Midbrain (tissue), 1 donor: ENCODE data around the gene KRT33A.

ENCODE experiments used
- DNase-seq: peaks from one replicate; lab custom pipeline; 2025; lab: John Stamatoyannopoulos, UW

KRT33A gene

DNA sequence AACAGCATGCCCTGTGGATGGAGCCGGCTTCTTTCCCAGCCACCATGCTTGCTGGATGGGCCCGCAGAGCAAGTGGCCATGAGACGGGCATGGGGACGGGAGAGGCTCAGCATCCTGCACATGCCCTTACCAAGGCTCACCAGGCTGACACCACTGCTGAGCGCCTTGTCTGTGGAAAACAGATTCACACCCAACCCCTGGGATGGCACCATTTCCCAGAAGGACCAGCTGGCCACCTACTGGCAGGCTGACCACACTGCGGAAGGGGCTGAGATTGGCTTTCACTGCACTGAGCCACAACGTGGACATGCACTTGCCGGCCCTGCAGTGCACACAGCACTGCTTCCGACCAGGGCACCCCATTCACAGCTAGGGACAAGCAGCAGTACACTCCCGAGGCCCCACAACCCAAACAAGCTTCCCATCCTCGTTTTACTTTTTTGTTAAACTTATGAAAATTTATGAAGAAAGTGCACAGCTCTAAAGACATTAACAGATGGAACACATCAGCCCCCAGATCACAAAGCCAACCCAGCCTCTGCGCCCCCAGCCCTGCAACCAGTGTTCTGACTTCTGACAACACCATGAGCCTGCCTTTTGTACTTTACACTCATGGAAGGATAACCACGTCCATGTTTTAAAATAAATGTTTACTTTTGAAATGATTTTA, 21.2 kb downstream of the KRT33A start:
- DNase-seq = no peak

DNA sequence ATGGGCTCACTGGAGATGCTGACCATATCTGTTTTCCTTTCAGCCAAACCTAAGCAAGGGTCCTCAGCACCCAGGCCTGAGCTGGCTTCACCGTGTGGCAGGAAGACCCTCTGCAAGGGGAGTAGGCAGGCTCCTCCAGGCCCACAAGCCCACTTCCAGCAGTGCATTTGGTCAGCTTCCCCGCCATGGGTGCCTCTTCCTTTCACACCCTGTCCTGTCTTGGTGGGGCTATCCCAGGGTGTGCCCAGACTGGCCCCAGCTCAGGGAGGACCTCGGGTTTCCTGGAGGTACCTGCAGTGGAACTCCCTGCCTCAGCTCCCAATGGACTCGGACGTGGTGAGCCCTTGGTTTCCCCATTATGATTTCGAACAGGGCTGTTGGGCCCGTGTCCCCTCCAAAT, 22.4 kb downstream of the KRT33A start:
- DNase-seq = no peak

DNA sequence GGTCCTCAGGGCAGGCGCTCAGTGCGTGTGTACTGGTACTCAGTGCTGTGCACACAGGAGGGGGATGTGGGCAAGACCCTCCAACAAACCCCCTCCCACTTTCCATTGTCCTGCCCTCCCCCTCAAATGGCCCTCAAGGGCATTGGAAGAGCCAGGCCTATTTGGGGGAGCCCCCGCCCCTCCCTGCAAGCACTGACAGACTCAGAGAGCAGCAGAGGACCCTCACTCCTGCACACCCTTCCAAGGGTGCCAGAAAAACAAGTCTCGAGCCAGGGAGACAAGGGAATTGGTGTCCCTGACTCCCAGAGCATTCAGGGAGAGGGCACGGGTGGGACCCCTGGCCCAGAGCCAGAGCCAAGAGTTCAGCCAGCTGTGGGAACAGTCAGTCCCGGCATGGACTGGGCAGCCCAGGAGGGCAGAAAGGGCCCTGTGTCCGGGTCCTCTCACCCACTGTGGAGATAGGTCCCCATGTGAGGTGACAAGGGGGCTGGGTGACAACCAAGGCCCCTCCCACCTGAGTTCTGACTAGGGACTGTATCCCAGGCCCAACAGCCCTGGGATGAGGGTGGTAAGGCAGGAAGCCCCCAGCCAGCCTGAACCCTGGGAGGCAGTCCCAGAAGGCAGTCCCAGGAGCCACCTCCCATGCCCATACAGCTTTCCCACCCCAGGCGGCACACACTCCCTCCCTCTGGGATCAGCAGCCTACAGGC, 23.1 kb downstream of the KRT33A start:
- no peak for DNase-seq

DNA sequence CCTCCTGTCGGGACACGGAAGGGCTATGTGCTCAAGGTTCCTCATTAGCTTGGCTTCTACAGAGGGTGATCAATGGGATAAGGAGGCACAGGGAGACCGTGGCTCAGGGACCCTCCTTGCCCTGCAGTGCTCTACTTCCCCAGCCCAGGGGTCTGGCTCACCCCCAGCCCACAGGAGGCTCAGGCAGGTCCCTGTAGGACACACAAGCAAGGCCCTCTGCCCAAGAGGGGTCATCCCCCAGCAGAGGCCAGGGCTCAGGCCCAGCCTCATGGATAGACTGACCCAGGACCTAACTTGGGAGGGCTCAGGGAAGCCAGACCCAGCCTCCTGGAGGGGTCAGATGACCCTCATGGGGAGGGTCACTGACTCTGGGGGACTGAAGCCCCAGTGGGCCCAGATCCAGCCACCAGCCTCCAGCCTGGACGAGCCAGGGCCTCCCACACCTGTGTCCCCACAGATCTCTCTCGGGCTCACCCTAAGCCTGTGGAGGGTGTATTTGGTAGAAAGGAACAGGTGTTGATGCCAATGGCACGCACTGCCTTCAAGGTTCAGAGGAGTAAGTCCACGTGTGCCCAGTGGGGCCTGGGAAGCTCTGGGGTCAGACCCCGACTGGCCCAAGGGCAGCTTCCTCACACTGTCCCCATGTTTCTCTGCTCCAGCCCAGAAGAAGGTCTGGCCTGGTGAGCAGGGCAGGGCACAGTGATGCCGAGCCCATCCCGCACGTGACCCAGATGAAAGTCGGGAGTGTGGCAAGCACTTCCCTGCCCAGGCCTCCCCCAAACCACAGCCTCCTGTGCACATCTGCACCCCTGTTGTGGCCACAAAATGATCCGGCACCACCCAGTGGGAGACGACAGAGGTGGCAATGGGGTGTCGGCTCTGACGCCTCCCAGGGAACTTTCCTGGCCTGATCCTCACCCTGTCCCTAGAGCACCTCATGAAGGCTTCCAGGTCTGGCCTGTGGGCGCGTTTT, 24.2 kb downstream of the KRT33A start:
- DNase-seq = no peak

DNA sequence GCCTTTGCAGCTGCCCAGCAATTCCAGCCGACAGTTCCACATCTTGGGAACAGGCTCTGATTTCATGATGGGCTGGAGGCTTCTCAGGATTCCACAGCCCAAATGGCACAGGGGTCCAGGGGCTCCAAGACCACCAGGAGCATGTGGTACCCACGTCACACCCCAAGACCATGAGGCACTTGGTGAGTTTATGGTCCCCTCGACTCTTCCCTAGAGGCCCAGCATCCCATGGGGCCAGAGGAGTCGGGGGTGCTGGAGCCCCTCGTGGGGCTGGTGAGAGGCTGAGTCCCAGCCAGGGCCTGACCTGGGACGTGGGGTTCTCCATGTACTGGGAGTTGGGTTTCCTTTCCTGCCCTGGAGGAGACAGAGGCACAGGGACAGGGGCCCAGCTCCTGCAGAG, 25.0 kb downstream of the KRT33A start:
- no peak for DNase-seq

DNA sequence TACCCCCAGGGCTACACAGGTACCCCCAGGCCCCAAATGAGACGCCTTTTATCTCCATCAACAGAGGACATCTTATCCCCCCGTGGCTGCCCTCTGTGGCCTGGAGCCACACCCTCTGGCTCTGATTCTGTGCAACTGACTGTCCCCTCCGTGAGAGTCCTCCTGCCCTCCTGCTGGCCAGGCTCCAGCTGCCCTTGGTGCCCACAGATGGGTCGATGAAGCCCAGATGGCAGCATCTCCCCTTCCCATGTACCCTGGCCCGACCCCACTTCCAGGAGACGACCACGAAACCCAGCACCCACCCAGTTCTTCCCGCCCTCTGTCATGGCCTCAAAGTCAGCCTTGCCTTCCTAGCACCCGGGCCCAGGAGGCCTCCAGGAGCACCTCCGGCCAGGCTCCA, 25.5 kb downstream of the KRT33A start:
- no peak for DNase-seq

DNA sequence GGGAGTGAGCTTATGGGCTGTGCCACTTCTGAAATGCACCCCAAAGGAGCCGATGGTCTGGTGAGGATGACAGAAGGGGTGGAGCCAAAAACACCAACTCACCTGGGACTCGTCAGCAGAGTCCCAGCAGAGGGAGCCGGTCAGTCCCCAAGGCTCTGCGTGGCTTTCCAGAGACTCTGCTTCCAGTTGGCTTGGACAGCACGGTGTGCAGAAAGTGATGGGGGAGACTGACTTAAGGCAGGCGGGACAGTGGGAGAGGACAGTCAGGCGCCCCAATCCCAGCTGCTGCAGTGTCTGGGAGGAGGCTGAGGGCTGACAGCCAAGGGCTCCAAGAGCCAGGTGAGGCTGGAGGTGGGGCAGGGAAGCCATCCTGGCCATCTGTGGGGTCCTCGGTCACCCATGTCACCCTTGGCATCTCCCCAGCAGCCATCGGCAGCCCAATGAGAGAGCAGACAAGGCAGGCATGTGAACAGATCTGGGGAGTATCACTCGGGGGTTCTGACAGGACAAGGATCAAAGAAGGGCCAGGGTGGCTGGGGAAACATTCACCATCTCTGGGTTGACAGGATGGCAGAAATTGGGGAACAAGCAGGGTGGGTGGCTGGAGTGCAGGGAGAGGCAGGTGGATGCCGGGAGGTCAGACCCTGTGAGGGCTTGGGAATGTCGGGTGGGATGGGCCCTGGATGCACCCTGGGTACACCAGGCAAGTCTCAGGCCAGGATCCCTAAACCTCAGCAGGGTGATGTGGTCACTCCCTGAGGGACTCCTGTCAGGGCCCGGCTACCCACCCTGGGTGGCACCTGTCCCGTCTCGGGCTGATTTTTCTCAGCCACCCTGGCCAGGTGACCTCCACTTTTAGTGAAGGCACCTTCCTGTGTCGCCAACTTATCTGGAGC, 26.2 kb downstream of the KRT33A start:
- DNase-seq = no peak

DNA sequence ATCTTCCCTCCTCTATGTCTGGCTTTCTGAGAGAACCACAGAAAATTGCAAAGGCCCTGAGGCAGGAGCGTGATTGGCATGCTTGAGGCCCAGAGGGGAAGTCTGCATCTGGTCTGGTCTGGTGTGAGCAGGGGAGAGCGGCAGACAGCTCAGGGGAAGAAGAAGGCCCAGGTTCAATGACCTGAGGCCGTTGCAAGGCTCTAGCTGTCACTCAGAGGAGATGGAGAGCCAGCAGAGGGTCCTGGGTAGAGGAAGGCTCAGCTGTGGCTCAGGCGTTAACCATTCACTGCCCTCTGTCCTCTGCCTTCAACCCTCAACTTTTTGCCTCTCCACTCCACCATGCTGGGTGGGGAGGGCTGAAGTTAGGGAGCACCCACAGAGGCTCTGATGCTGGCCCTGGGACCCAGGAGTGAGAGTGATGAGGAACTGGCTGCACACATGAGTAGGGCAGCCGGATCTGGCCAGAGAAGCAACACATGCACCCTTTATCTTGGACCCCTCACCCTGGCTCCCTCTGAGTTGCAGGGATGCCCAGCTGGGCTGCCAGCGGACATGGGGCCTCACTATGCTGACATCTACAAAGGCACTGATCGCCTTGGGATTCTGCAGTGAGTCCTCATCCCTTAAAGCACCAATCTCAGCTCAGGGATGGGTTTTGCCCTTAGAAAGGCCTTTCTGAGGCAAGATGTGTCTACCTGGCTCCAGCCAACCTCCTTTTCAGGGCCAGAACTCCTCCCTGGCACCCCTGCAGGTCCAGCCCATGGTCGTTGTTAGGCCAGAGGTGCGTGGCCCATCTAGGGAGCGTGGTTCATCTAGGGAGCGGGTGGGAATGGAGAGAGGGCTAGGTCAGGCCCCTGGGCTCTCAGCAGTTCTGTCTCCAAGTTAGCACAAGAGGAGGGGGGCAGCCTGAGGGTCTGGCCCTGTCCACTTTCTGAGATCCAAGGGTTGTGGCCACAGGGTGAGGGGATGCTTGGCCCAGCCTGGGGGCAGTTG, 27.4 kb downstream of the KRT33A start:
- no peak for DNase-seq

DNA sequence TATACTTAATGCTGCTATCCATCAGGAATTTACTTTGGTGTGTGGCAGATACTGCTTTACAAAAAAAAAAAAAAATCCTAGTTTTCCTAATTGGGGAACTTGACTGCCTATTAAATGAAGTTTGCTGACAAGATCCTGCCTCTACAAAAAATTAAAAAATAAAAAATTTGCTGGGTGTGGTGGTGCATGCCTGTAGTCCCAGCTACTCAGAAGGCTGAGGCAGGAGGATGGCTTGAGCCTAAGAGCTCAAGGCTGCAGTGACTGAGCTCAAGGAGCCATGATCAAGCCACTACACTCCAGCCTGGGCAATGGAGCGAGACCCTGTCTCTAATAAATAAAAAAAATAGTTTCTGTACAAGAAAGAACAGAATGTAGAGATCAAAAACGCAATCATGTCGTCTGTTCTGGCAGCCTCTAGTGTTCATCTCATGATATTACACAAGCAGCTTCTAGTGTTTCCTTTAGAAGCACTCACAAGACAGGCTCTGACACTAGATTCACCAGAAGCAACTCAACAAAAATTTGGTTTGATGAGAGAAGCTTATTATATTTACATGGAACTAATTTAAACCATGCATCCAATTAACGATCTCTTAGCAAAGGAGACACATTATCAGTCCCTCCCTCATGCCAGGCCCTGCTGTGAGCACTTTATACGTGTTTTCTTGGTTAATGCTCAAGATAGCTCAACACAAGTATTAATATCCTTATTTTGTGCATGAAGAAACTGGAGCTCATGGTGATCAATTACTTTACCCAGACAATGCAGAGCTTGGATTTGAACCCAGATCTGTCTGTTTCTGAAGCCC, 28.3 kb downstream of the KRT33A start:
- DNase-seq = peak; percentile 21

DNA sequence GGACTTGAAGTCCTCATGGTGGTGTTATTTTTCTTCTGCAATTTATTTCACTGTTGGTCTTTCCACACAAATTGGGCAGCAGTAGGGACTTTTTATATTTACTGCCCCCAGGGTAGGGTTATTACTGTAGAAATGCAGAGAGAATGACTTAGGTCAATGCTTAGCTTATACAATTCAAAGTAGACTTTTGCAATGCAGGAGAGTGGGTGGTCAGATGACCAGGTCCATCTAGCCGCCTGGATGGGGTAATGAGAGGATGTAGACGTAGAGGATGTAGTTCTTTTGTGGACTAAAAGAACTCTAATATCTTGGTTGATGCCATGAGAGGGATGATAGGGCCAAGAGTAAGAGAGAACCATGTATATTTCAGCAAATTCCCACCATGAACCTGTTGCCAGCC, 32.4 kb downstream of the KRT33A start:
- DNase-seq = no peak

DNA sequence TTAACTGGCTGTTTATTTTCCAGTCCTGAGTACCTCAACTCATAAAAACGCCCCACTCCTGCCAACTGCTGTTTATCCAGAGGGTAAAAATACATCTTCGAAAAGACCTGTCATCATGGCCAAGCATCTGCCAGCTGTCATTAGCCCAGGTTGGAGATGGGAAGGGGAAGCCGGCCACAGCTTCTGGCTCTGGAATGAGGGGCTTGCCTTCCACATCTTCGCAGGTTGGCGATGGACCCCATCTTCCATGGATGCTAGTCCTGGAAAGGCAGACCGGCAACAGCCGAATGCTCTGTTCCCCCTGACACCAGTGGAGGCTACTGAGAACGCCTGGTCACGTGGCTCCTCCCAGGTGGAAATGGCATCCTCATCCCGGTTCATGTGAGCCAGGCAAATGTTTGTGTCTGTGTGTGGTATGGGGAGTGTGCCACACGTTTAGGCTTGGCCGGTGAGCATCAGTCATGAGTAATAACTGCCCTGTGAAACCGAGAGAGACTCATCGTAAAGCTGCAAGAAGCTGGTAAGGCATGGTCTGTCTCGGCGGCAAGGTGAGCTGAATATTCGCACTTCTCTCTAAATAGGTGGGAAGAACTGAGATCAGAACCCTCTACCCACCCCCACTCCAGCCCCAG, 34.7 kb downstream of the KRT33A start:
- DNase-seq = no peak

DNA sequence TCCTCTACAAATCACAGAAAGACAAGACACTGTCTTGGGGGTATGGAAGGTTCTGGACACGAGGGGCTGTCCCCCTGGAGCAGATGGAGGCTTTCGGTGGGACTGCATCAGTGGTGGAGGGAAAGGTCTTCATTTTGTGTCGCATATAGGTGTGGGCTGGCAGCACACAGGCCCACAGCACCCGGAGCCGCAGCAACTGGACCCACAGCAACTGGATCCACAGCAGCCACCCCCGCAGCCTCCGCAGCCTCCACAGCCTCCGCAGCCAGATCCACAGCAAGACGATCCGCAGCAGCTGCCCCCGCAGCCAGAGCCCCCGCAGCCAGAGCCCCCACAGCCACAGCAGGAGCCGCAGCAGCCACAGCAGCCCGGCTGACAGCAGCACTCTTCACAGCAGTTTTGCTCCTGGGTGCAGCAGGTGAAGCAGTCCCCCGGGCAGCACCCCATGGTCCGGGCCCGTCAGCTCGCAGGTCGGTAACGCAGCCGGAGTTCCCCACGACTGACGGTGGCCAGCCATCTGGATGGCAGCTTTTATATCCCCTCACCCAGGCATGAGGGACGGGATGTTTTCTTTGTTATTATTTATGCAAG, 35.3 kb downstream of the KRT33A start, which contains the start of gene KRTAP17-1:
TSS of gene KRTAP17-1 (minus strand) at position 507 of the 591 bp plus-strand sequence. CDS start at position 447, 60 bp downstream.
- no peak for DNase-seq

DNA sequence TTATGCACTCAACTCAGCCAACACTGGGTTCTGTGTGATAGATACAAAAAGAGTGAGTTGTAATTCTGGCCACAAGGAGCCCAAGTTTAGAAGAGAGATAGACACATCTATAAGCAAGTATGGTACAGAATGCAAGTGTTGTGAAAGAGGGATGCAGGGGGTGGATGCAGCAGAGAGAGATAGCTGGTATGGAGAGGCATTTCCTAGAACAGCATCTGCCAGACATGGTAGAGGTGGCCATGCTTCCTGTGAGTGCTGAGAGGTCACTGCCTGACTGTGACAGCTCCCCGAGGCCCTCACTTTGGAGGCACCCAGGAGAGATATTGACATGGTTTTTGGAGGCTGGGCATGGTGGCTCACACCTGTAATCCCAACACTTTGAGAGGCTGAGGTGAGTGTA, 39.5 kb downstream of the KRT33A start:
- no peak for DNase-seq

DNA sequence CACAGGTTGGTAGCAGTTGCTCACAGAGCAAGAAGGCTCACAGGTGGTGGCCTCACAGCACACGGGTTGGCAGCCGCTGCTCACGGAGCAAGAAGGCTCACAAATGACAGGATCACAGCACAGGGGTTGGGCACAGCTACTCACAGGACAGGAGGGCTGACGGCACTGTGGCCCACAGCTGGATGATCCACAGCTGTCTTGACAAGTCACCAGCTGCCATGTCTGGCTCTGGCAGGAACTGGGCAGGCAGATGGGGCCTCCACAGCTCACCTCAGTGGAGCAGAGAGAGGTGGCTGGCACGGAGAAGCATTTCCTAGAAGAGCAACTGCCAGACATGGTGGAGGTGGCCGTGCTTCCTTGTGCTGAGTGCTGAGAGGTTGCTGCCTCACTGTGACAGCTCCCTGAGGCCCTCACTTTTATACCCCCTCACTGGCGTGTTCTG, 41.7 kb downstream of the KRT33A start, which contains the start of gene KRTAP16-1:
TSS of gene KRTAP16-1 (minus strand) at position 392 of the 442 bp plus-strand sequence. CDS start at position 336, 56 bp downstream.
- no peak for DNase-seq

DNA sequence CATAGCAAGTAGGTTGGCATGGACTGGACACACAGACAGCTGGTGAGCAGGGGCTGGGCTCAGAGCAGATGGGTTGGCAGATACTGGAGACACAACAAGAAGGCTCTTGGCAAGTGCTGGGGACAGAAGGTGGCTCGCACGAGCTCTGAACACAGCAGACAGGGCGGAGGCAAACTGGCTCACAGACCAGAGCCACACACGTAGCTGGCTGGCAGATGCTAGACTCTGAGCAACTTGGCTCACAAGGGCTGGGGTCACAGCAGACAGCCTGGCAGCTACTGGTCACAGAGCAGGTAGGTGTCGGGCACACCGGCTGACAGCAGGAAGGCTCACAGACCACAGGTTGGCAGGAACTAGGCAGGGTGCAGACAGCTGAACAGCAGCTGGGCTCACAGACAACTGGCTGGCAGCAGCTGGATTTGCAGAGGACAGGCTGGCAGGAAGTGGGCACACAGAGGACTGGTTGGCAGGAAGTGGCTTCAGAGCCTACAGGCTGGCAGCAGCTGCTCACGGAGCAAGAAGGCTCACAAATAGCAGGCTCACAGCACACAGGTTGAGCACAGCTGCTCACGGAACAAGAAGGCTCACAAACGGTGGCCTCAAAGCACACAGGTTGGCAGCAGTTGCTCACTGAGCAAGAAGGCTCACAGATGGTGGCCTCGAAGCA, 42.2 kb downstream of the KRT33A start:
- peak; percentile 1 for DNase-seq

DNA sequence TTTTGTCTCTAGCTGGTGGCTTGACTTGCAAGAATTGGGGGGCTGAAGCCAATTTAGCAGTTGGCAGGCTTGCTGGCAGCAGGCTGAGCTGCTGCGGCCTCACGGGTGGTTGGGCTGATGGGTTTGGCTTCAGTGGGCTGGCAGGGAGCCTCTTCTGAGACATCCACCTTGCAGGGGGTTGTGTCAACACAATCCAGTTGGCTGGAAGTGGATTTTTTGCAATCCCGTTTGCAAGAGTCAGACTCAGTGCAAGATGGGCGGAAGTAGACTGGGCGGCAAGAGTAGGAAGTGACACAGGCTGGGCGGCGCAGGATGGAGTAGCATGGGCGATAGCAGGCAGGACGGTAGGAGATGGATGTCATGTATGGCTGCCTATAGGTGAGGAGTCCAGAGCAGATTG, 43.0 kb downstream of the KRT33A start:
- no peak for DNase-seq

DNA sequence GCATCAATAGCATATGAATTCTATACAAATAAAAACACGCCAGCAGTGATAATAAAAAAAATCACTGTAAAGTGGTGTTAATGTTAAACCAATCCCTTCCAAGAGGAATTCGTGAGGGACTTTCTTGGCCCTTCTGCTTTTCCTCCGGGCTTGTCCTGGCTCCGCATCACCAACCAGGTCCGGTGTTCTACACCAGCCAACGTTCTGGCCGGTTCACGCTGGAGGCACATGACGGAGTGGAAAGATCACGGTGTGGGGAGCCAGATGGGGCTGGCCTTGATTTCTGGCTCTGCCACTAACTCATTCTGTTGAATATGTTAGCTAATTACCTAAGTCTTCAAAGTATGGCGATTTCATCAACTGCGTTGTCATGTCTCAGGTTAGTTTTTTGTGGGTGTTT, 46.5 kb downstream of the KRT33A start:
- no peak for DNase-seq

DNA sequence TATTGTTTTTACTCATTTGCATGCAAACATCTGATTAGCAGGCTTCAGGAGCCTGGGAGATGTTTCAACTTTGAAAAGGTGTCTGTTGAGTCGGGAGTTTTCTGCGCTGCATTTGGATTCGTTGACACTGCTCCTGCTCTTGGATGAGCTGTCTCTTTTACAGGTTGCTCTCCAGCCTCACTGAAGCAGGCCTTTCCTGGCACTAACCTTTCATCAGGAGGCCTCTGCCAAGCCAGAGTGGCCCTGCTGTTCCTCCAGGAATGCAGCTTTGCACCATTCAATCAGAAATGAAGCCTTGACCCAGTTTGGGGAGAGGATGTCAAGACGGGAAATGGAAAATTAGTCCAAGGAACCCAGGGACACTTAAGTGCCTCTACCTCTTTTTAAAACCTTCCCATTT, 47.6 kb downstream of the KRT33A start:
- DNase-seq = no peak
